ENCODE data around the gene DOK1.
"Not testable (repeated sequence)": the region's sequence is repeated elsewhere in the genome, so short reads cannot be mapped to it uniquely, and the experiment has no call there.

The DOK1 gene

GRCh38 chr2:74548900-74549826 lies 5.4 kb upstream of the DOK1 start:
- DNase-seq, result no peak

- no peak for DNase-seq
Measured at GRCh38 chr2:74550231-74550630, 4.3 kb upstream of the DOK1 start.

- no peak for DNase-seq
Measured at GRCh38 chr2:74551530-74551929, 3.0 kb upstream of the DOK1 start.

- no peak for DNase-seq
Measured at GRCh38 chr2:74551942-74552913, 2.3 kb upstream of the DOK1 start.

GRCh38 chr2:74552914-74553811 lies 1.4 kb upstream of the DOK1 start:
- DNase-seq, result no peak

GRCh38 chr2:74554820-74555531 lies 456 bp downstream of the DOK1 start:
- DNase-seq, result no peak

- DNase-seq, result no peak
Measured at GRCh38 chr2:74555610-74556103, 1.1 kb downstream of the DOK1 start.

GRCh38 chr2:74556159-74556558 lies 1.6 kb downstream of the DOK1 start:
- no peak for DNase-seq

- no peak for DNase-seq
Measured at GRCh38 chr2:74556831-74557370, 2.4 kb downstream of the DOK1 start.

GRCh38 chr2:74558284-74559230 lies 4.0 kb downstream of the DOK1 start:
- no peak for DNase-seq

- no peak for DNase-seq
Measured at GRCh38 chr2:74559912-74560311, 5.4 kb downstream of the DOK1 start.

- no peak for DNase-seq
Measured at GRCh38 chr2:74560591-74560990, 6.1 kb downstream of the DOK1 start.

- DNase-seq, result not testable (repeated sequence)
Measured at GRCh38 chr2:74561022-74561421, 6.5 kb downstream of the DOK1 start.

GRCh38 chr2:74562126-74562775 lies 7.7 kb downstream of the DOK1 start:
- no peak for DNase-seq

GRCh38 chr2:74564222-74564621 lies 9.7 kb downstream of the DOK1 start:
- DNase-seq, result no peak

- DNase-seq, result no peak
Measured at GRCh38 chr2:74566076-74566753, 11.7 kb downstream of the DOK1 start.

GRCh38 chr2:74566754-74567085 lies 12.2 kb downstream of the DOK1 start:
- no peak for DNase-seq

GRCh38 chr2:74567881-74568280 lies 13.4 kb downstream of the DOK1 start:
- no peak for DNase-seq

- DNase-seq, result no peak
Measured at GRCh38 chr2:74569686-74570085, 15.2 kb downstream of the DOK1 start.
